NCI-H1092 treated with DMSO at 0.1 percent for 48 hours (cell line): ENCODE results near the gene CPNE5.
A peak's percentile ranks its signal among the peaks of the same experiment; 100 is the strongest.

Experiments
- DNase-seq: peaks from one replicate; lab custom pipeline; 2025; lab: John Stamatoyannopoulos, UW

CPNE5 gene

DNA sequence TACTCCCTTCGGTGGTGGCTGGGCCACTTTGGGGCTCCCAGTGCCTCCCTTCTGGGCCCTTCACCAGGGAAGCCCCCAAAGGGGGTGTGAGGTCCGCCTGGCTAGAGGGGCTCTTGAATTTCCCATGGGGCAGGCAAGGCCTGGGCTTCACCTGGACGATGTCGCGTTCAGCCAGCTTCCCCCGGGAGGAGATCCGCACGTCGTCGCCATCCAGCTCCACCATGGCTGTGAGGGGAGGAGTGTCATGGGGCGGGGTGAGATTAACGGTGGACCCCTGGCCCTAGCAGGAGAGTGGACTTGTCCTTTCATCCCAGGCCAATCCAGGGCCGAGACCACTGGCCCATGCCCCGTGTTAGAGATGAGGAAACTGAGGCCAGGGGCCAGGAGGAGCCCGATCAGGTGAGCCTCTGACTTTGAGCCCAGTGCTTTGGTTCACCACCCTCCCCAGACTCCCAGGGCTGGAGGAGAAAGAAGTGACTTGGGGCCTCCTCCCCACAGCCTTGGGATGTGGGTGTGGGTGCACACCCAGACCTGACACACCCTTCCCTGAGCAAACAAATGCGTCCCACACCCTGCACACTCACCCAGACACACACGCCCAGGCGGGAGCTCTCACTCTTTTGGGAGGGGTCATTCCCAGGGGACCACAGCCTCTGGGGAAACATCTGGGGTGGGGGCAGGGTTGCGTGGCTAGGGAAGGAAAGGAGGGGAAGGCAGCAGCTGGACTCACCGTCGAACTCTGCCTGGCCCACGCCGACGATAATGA, 95.5 kb downstream of the CPNE5 start:
- DNase-seq, result no peak

DNA sequence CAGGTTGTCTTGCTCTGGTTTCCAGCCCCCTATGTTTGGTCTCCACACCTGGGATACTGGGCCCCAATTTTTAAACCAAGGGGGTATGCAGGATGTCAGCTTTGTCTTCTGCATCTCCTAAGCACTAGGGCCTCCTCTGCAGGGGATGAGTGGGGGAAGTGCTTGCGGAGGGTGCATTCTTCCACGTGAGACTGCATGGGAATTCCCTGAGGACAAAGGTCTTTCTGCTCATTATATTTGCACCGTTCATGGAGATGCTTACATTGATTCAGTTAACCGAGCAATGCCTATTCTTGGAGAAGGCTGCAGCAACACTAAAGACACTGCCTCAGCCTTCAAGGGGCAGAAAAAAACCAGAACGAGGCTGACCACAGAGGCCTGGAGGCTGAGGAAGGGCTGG, 96.2 kb downstream of the CPNE5 start:
- DNase-seq, result no peak

DNA sequence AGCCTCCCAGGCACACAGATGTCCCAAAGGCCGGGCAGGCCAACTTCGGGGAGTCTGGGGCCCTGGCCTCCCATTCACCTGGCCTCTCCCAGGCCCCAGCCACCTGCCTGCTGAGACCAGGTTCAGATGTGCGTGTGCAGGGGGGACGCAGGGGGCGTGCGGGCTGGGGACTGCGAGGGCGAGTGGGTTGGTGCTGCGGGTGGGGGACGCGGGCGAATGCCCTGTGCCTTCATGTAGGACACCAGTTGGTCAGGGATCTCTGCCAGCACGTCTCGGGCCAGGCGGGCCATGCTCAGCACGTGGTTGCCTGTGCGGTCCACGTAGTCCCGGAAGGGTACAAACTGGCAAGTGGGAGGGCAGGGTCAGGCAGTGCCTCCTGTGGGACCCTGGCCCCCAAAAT, 97.1 kb downstream of the CPNE5 start:
- no peak for DNase-seq

DNA sequence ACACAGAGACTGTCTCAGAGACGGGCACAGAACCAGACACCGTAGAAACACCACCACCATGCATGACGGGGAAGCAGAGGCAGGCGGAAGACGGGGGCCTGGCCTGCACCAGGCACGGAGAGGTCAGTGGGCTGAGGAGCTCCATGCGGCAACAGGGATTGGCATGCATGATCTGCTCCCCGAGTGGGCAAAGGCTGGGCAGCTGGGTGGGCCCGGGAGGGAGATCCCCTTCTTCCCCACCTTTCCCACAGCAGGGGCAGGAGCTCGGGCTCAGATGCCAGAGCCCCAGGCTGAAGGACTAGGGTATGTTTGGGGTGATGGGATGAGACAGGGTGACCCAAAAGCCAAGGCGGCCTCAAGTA, 98.4 kb downstream of the CPNE5 start:
- no peak for DNase-seq

DNA sequence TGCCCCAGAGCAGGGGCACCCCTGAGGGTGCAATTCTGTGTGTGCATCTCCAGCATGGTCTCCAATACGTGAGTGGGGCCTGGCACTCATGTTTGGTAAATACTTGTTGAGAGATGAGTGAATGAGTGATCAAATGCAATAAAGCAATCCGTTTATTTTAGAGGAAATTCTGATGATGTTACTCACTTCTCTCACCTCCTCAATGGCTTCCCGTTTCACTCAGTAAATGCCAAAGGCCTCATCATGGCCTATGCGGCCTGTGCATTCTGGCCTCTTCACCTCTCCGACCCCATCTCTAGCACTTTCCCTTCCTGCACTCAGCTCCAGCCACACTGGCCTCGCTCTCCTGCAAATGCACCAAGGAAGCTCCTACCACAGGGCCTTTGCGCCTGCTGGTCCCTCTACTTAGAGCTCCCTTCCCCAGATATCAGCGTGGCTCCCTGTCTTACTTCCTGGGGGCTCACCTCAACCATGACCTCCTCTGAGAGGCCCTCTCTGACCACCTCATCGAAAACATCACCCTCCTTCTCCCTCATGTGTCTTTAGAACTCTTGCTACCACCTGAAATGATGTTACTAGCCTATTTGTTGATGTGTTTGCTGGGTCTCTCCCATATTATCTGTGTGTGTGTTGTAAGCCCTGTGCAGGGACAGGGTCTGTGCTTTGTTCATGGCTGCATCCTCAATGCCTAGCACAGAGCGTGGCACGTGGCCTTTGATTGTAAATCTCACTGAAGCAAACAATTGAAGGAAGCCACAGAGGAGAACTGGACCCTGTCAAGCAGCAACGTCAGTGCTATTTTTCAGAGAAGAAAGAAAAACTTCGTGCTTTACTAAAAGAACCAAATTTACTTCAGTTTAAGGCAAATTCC, 99.1 kb downstream of the CPNE5 start:
- no peak for DNase-seq

DNA sequence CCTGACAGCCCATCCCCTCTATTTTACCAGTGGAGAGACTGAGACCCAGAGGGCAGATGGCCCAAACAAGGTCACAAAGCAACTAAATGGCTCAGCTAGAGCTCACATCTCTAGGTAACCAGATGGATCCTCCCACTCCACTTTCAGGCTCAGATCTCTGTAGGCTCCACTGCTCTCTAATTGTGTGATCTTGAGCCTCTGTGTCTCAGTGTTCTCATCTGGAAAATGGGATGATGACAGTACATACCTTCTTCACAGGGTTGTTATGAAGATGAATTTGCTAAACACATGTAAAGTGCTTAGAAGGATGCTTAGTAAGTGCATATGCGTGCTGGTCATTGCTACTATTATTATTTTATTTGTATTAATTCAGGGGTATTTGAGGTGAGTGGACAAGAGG, 101.1 kb downstream of the CPNE5 start:
- no peak for DNase-seq

DNA sequence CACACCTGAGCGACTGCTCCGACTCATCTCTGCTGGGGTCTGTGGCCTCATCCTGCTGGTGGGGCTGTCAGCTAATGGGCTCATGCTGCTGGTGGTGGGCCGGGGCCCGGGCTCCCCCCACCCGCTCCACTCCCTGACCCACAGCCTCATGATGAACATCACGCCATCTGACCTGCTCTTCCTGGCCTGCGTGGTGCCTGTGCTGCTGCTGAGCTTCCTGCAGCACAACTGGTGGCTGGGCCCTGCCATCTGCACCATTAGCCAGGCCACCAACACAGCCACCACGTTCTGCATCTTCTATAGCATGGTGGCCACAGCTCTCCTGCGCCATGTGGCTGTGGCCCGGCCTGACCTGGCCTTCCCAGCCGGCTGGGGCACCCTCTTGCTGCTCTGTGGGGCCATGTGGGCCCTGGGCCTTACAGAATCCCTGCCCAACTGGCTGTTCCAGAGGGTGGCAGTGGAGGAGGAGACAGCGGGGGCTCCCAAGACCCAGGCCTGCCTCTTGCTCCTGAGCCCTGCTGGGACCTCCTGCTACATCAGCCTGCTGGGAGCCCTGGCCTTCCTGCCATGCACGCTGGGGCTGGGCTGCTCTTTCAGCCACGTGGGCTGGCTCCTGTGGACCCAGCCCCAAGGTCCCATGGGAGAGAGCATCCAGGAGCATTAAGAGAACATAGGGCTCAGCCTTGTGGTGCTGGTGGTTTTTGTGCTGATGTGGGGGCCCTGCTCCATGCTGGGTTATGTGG, 102.0 kb downstream of the CPNE5 start:
- no peak for DNase-seq

DNA sequence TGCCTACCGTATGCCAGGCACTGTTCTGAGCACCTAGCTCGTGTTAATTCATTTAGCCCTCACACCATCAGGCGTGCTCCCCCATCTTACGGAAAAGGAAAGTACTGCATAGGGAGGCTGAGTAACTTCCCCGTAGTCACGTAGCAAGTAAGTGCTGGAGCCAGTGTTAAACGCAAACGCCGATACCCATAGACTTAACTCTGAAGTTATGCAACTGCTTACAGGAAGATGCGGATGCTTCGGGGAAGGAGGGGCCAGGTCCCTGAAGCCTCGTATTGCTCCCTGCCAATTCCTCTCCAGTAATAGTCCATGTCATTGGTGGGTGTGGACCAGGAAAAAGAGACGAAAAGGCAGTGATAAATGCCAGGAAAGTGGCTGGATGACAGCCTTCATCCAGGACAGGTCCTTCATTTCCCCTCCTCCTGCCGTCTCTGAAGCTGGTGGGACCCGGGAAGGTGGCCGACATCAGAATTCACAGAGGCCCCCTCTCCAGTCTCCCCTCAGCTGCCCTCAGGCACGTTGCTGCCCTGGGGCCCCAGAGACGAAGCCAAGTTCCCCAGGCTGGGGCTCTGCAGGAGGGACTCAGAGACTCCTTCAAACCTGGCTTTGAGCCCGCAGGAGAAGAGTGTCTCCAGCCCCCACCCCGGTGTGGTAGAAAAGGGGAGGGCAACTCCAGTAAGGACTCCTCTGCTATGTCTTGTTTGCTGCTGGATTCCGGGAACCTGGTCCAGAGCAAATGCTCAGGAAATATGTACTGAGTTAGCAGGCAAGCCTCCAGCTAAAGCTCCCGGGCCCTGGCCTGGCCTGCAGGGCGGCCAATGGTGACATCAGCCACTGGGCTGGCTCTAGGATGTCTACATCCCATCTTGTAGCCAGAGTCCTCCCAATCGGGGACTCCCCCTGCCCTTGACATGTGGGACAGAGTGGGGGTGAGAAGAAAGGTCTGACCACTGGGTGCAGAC, 103.9 kb downstream of the CPNE5 start:
- DNase-seq, result no peak

DNA sequence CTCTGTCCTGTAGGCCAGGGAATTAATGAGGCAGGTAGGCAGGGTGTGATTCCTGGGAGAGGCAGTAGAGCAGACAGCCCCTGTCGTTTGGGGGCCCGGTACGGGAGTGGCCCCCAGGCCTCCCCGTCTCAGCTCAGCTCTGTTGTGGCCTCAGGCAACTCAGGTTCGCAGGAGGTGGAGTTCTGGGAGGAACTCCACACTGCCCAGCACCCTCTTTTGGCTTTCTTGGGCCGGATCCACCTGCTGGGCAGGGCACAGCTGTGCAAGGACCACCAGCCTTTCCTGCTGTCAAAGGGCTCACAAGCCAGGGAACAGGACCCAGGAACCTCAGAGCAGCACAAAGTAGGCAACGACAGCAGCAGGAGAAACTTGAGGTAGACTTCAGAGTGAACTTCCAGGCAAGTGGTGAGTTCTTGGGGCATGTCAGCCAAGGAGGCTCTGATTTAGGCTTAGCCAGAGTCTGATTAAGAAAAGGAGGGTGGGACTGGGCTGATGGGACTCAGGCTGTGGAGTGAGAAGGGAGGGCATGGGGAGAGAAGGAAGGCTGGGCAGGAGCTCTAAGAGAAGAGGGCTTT, 104.7 kb downstream of the CPNE5 start:
- no peak for DNase-seq

DNA sequence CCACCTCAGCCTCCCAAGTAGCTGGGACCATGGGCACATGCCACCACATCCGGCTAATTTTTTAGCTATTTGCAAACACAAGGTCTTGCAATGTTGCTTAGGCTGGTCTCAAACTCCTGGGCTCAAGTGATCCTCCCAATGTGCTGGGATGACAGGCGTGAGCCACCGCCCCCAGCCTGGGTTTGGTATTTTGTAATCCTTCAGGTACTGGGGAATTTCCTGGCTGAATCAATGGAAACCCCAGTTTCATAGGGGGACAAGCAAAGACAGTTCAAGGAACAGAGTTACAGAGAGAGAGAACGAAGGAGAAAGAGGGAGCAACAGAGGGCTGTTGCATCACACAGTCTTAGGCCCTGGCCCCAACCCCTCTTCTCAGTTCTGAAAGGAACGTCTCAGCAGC, 105.9 kb downstream of the CPNE5 start:
- DNase-seq, result no peak

DNA sequence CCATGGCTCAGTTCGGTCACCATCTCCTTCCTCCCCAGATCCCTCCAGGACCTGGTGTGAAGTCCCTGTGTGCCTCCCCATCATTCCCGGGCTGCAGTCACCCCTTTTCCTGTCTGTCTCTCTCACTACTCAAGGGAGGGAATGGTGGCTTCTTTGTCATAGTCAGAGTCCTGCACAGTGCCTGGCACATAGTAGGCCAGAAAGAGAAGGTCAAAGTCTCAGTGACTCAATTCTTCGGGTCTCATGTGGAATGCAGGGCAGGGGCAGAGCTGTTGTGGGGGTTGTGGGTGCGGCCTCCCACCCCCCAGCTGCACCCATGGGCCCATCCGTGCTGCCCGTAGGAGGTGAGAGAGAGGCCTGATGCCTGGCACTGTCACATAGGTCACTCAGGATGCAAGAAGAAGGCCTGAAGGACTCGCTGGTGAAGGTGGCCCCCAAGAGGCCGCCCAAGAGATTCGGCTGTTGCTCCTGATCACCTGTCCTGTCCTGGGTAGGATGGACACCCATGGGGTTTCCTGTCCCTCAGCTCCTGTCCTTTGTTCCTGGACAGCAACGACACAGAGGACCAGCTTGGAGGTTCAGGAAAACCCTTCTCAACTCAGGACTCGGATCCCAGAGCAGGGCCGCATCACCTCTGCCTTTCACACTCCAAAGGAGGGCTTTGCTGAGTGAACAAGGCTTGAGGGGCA, 107.5 kb downstream of the CPNE5 start:
- DNase-seq, result no peak

DNA sequence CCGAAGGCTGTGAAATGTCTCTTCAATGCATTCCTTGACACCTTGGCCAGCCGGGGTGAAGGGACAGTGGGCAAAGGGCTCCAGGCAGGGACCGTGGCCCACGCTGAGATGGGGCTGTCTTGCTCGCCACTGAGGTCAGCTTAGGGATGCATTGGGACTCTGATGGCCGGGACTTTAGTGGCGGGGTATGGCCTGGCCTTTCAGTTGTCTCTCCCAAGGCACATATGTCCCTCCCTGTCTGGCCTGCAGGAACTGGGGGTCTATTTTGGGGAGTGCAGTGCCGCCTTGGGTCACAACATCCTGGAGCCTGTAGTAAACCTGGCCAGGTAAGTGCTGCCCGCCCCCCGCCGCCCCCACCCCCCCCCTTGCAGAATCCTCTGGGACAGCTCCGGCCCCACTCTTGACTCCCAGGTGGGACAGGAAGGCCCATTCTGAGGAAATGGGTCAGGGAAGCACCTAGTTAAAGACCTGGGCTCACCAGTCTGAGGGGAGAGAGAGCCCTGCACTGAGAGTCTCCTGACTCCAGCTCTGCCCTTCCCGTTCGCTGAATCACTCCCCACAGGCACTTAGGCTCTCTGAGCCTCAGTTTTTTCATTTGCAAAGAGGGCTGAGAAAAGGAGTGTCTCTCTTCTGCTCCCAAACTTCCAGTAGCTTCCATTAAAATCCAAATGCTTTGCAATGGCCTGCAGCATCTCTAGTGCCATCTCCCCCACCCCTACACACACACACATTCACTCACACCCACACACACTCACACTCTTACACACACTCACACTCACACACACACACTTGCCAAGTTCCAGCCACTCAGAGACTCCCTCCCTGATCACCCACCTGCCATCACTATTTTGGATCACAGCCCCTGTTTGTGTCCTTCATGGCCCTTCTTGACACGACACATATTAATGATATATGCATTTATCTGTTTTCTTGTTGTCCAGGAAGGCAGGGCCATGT, 108.5 kb downstream of the CPNE5 start:
- DNase-seq, result no peak

DNA sequence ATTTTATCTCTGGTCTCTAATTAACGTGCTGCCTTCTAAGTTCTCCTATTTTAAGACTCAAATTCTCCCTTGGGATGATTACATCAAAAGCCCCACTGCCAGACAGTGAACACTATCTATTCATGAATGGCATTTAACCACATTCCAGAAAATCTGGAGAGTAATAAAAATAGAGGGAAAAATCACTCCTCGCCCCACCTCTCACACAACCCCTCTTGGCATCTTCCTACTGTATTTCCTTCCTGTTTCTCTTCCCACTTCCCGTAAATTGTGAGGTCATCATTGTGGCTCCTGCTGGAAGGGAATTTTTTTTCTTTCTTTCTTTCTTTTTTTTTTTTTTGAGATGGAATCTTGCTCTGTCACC, 110.1 kb downstream of the CPNE5 start:
- DNase-seq, result no peak

DNA sequence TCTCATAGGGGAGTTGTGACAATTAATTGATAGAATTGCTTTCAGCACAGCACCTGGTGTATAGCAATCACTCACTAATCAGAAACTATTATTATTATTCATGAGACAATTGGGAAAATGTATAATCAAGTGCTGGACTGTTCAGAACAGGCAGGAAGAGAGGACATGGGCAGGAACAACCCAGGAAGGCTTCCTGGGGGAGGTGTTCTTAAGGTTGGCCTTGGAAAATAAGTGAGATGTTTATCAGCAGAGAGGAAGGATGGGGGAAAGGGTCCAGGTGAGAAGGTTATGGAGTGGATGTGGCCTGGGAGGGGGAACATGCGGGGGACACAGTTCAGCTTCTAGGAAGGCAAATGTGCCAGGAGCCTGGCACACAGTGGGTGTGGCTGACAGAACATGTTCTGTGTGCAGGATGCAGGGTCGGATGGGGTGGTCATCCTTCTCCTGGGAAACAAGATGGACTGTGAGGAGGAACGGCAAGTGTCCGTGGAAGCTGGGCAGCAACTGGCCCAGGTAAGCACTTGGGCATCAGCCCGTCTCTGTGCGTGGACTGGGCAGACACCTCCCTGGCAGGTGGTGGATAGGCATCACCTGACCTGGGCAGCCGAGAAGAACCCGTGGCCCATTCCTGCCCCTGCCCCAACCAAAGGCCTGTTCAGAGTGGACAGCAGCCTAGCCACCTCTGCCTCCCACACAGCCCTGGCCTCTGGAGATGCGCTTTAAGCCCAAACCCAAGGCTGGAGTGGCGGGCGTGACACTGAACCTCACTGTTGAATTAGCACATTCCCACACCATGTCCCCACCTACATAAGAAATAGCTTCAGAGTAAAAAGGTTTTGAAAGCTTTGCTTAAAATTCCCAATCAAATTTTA, 110.7 kb downstream of the CPNE5 start:
- no peak for DNase-seq

DNA sequence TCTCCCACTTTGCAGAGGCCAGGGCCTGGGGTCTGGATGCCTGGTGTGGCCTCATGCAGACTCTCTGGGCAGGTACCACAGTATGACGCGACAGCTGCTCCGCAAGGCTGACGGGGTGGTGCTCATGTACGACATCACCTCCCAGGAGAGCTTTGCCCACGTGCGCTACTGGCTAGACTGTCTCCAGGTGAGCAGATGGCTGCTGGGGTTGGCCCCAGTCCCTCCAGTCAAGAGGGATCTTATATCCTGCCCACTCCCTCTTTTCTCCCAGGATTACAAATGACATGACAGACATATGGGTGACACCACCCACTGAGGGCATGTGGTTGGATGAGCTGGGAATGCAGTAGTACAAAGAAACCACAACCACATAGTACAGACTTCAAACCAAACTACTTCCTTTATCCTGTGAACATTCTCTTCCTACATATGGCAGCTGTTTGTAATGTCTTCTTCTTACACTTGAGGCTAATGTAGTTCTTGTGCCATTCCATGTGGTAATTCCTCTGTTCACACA, 111.7 kb downstream of the CPNE5 start:
- DNase-seq, result no peak

DNA sequence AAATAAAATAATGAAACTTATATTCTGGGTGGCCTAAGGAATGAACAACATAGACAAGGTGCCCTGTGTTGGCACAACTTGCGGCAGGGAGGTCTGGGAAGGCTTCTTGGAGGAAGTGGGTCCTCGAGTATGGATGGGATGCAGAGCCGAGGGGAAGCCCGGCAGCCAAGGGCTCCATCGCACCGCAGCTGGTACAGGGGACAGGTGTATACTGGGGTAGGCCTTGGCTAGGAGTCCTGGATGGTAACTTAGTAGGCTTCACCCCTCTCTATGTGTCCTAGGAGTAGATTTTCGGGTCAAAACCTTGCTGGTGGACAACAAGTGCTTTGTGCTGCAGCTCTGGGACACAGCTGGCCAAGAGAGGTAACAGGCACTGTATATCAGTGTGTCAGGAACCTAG, 113.7 kb downstream of the CPNE5 start:
- no peak for DNase-seq

DNA sequence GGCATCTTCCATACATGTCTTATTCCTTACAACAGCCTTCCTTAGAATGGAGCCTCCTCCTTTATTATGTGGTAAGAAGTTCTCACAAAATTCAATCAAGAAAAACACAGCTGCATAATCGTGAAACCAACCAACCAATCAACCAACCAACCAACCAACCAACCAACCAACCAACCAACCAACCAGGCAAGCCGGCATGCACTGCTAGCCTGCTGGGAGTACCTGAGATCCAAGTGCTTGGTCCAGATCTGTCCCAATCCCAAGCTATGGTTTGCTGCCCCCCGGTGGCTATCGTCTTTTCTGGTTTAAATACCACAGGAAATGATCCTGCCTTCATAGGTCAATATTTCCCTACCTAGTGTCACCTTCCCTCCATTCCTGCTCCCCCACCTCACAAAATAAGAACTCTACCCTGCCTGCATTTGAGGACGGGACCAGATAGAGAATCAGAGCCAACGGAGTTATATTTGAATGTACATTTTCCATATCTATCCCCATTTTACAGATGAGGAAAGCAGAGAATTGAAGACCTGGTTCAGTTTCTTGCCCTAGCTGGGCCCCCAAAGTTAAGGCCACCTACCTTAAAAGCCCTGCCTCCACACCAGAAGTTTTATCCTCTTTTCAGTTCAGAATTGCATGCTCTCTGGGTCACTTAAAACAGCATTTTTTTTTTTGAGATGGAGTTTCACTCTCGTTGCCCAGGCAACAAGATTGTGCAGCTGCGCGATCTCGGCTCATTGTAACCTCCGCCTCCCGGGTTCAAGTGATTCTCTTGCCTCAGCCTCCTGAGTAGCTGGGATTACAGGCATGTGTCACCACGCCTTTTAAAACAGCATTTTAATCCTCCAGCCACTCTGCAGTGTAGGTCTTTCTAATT, 114.5 kb downstream of the CPNE5 start:
- peak; percentile 31 for DNase-seq
